ENCODE data around the gene NPS.

The NPS gene, protein sequence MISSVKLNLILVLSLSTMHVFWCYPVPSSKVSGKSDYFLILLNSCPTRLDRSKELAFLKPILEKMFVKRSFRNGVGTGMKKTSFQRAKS

DNA sequence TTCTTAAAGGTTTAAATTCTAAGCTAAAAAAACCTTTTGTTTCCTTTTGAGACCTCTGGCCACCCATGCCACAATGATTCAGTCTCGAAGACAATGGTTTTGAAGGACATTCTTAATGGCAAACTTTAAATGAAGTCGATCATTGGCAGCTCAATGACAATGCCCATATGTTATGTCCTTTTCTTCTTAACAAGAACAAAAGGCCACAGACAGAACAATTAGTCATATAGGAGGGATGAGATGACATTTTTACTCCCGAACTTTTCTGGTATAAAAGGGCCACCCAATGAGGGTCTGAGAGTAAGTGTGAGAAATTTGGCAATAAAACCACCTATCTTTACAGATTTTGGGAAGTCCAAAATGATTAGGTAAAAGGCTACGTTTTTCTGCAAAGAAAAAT lies at the start of gene NPS:
Gene NPS (plus strand): TSS at position 301 of the 400 bp plus-strand sequence. CDS start 60 bp downstream, at position 361.
- in situ Hi-C loops (cut with HindIII; ENCODE audit: low pct_unique_long_range_greater_than_20kb, low sequenced_read_pairs), result no loop called here
- no peak for DNase-seq (ENCODE audit: low read depth in 1 of 2, low spot score in 1 of 2)
- TF ChIP-seq JUND (IDR thresholded peaks at IDR 0.05; ENCODE audit: low read depth), result no peak

DNA sequence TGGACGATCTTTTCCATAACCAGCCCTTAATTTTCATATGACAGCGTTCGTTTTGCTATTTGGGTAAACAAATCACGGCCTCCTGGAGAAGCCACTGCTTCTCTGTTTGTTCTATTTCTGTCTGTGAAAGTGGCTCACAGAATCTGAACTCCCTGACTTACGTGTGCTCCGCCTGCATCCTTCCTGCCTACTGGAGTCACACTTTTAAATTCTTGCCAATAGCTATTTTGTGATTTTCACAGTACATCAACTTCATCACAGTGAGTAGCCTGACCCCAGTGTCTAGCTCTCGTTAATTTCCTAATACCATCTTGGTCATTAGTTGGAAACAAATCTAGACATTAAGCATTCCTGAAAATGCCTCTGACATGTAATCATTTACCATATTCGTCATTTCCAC lies 49.0 kb upstream of the NPS start:
- TF ChIP-seq JUND (IDR thresholded peaks at IDR 0.05; ENCODE audit: low read depth), result no peak
- DNase-seq (ENCODE audit: low read depth in 1 of 2, low spot score in 1 of 2), result no peak
- in situ Hi-C loops (cut with HindIII; ENCODE audit: low pct_unique_long_range_greater_than_20kb, low sequenced_read_pairs), result no loop called here

DNA sequence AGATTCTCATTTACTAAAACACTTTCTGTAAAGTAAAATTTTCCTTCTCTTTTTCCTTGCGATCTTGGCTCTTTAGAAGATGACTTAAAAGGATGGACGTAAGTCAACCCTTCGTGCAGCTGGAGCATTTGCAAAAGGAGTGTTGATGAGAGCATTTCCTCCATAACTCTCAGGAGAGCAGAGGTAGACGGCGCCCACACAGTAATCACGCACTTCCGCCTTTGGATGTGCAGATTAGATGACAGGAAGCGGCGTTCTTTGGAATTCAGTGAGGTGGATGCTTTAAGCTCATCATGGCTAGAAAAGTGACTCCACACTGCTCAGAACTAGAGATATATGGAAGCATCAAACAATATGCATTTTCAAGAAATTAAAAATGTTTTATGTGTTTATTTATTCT lies 43.0 kb upstream of the NPS start:
- DNase-seq (ENCODE audit: low read depth in 1 of 2, low spot score in 1 of 2), result no peak
- in situ Hi-C loops (cut with HindIII; ENCODE audit: low pct_unique_long_range_greater_than_20kb, low sequenced_read_pairs), result no loop called here
- no peak for TF ChIP-seq JUND (IDR thresholded peaks at IDR 0.05; ENCODE audit: low read depth)

DNA sequence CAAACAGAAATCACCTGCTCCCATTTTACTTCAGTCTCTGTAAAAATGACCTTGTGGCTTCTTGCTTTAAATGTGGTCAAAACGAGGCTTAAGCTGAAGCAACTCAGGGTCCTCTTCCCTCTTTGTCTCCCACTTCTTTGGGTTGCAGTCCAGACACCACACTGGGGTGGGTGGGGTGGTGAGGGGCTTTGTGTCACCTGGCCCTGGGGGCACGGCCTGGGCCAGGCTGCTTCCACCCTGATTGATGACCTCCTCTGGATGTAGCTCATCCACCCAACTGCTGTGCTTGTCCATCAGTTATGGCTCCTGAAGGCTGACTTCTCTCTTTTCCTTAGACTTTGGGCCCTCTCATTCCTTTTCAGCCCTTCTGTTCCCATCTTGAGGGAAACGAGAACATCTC lies 26.8 kb upstream of the NPS start:
- in situ Hi-C loops (cut with HindIII; ENCODE audit: low pct_unique_long_range_greater_than_20kb, low sequenced_read_pairs), result no loop called here
- TF ChIP-seq JUND (IDR thresholded peaks at IDR 0.05; ENCODE audit: low read depth), result no peak
- no peak for DNase-seq (ENCODE audit: low read depth in 1 of 2, low spot score in 1 of 2)

DNA sequence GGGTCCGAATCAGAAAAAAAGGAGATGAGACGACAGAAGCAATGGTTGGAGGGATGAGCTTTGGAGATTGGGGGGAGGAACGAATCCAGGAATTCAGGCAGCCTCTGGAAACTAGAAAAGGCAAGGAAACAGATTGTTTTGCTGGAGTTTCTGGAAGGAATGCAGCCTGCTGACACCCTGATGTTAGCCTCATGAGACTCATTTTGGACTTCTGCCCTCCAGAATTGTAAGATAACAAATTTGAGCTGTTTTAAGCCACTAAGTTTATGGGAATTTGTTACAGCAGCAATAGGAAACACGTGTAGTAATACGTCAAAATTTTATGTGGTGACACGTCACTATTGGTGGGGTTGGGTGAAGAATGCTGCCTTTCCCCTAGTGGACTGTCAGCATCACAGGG lies 25.6 kb upstream of the NPS start:
- in situ Hi-C loops (cut with HindIII; ENCODE audit: low pct_unique_long_range_greater_than_20kb, low sequenced_read_pairs), result no loop called here
- TF ChIP-seq JUND (IDR thresholded peaks at IDR 0.05; ENCODE audit: low read depth), result no peak
- DNase-seq (ENCODE audit: low read depth in 1 of 2, low spot score in 1 of 2), result no peak

DNA sequence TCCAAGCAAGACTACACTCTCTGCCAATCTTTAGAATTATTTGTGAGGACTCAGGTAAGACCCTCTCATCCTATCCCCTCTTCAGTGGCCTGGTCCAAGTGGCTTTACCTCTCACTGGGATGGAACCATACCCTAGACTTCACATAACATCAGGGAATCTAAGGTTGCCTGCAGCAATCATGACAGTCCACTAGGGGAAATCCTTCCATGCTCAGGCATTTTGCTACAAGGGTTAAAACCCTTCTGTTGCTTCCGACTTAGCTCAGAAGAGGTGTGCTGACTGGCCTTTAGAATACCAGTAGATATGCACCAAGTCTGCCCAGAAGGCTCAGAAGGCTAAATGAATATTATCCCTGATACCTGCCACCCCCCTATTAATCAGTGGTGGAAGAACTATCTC lies 24.9 kb upstream of the NPS start:
- no peak for DNase-seq (ENCODE audit: low read depth in 1 of 2, low spot score in 1 of 2)
- in situ Hi-C loops (cut with HindIII; ENCODE audit: low pct_unique_long_range_greater_than_20kb, low sequenced_read_pairs), result no loop called here
- no peak for TF ChIP-seq JUND (IDR thresholded peaks at IDR 0.05; ENCODE audit: low read depth)

DNA sequence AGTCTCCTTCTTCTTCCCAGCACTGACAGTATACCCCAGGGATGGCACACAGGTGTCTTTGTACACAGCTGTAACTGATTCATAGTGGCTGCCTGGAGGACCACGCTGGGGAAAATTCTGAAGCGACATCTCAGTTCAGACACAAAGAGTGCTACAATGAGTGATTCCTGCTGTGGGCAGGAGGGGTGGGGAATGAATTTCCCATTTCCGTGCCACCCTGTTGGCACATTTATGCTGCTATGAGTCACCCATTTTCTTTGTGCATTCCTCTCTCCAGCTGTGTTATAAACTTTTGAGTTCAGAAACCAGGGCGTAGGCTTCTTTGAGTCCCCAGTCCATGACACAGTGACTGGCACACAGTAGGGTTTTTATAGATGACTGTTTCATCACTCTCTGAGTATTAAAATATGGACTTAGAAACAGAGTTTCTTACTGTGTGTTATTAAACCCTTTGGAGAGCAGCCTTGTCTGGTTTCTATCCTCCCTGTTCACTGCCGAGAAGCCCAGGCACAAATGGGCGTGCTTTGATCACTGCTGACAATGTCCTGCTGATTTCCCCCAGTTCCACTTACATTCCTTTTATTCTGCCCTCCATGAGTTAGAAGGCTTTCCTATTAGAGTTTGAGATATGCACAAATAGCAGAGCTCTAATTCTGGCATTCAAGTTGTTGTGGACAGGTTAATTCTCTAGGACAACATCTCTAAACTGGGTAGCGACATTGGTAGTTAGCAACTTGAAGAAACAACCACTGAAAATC lies 24.0 kb upstream of the NPS start:
- no peak for TF ChIP-seq JUND (IDR thresholded peaks at IDR 0.05; ENCODE audit: low read depth)
- no peak for DNase-seq (ENCODE audit: low read depth in 1 of 2, low spot score in 1 of 2)
- in situ Hi-C loops (cut with HindIII; ENCODE audit: low pct_unique_long_range_greater_than_20kb, low sequenced_read_pairs), result no loop called here

DNA sequence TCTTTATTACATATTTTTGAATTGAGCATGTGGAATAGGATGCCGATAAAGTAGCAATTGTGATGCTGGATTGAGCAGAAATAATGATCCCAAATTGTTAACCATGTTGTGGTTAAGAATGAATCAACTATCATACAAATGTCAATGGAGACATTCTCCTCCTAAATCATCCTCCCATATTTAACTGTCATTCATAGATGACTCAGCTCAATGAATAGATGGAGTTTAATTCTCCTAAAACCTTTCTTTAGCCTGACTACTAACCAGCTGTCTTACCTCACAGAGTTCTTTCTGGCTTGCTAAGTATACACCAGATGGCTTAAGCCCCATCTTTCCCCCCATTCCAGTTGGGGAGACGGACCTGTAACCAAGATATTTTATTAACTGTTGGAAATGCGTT lies 23.4 kb upstream of the NPS start:
- in situ Hi-C loops (cut with HindIII; ENCODE audit: low pct_unique_long_range_greater_than_20kb, low sequenced_read_pairs), result no loop called here
- DNase-seq (ENCODE audit: low read depth in 1 of 2, low spot score in 1 of 2), result no peak
- no peak for TF ChIP-seq JUND (IDR thresholded peaks at IDR 0.05; ENCODE audit: low read depth)

DNA sequence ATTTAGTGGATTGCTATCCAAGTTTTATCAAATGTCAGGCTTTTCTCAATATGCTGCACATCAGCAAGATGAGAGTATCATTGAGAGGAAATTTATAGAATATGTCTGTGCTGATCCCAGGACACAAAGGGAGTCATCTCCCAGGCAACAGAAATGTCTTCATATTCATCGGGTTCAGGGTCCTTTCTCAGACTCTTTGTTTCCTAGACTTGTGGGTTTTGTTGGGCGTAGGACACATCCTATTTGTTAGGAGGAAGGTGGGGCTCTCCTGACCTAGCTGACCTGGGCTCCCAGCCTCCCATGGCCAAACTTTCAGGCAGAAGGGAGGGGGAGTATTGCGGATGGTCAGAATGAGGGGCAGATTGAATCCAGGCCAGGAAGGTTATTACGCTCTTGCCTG lies 22.9 kb upstream of the NPS start:
- in situ Hi-C loops (cut with HindIII; ENCODE audit: low pct_unique_long_range_greater_than_20kb, low sequenced_read_pairs), result no loop called here
- no peak for TF ChIP-seq JUND (IDR thresholded peaks at IDR 0.05; ENCODE audit: low read depth)
- DNase-seq (ENCODE audit: low read depth in 1 of 2, low spot score in 1 of 2), result no peak

DNA sequence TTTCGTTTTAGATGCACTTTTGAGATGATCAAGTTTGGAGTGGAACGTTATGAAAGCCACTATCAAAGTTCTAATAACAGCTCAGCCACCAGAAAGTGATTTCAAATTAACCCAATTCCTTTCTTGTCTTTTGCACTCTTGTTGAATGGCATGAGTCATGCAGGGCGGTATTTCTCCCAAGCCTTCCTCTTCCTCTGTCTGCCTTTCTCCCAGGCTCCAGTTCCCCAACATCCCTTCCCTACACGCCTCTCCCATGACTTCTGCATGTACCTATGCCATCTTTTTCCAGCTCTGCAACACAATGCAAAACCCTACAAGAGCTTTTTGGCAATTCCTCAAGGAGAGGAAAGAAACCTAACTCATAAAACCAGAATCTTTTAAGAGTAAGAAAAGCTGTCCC lies 21.8 kb upstream of the NPS start:
- in situ Hi-C loops (cut with HindIII; ENCODE audit: low pct_unique_long_range_greater_than_20kb, low sequenced_read_pairs), result no loop called here

DNA sequence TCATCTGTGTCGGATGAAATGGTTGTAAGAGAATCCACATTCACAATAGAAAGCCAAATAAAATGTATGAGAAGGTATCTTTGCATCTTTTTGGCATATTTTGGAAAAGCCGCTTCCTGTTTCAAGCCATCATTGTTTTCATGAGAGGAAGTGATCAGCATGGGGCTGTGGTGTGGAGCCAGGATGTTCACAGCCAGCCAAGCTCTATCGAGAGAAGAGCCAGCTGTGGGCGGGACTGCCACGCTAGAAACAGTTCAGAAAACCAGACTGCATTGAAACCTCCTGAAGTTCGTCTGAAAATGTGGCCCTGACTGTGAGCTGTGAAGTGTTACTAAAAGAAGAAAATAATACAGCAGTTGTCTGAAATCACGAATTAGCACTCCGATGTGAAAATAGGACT lies 21.2 kb upstream of the NPS start:
- in situ Hi-C loops (cut with HindIII; ENCODE audit: low pct_unique_long_range_greater_than_20kb, low sequenced_read_pairs), result no loop called here
- no peak for DNase-seq (ENCODE audit: low read depth in 1 of 2, low spot score in 1 of 2)

More for the DNA sequence above, 21.8 kb upstream of the NPS start:
- no peak for DNase-seq (ENCODE audit: low read depth in 1 of 2, low spot score in 1 of 2)
- no peak for TF ChIP-seq JUND (IDR thresholded peaks at IDR 0.05; ENCODE audit: low read depth)

DNA sequence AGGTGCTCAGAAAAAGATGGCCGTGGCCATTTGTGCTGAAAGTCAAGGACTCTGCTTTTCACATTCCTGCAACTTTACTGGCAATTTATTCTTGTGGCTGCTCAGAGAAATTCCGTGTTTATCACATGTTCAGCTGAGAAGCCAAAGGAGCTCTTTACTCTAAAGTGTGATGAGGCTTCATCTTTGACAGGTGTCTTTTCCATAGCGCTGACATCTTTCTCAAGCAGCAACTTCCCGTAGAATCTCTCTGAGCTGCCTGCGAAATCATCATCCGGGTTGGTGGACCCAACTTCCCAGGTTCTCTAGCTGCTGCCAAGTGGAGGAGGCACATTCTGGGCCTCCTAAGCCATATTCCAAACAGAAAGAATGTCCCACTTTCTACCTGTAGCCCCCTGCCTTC lies 16.9 kb upstream of the NPS start:
- in situ Hi-C loops (cut with HindIII; ENCODE audit: low pct_unique_long_range_greater_than_20kb, low sequenced_read_pairs), result no loop called here
- TF ChIP-seq JUND (IDR thresholded peaks at IDR 0.05; ENCODE audit: low read depth), result no peak
- no peak for DNase-seq (ENCODE audit: low read depth in 1 of 2, low spot score in 1 of 2)

More for the DNA sequence above, 21.2 kb upstream of the NPS start:
- TF ChIP-seq JUND (IDR thresholded peaks at IDR 0.05; ENCODE audit: low read depth), result no peak

DNA sequence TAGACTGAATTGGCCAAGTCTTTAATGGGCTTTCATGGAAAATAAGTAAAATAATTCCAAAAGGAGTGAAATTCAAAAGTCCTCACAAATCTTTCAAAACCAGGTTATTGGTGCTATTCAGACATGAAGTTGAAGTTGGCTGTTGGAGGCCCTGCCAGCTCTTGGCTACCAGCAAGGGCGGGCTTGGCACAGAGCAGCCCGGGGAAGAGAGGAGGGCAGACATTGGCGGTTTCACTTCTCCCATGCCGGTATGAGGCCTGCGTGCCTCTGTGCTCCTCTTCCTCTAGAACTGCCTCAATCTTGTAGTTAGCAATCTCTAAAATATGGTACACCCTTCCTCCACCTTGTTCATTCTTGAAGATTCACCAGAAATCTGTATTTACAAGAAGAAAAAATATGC lies 16.4 kb upstream of the NPS start:
- TF ChIP-seq JUND (IDR thresholded peaks at IDR 0.05; ENCODE audit: low read depth), result no peak
- in situ Hi-C loops (cut with HindIII; ENCODE audit: low pct_unique_long_range_greater_than_20kb, low sequenced_read_pairs), result no loop called here
- no peak for DNase-seq (ENCODE audit: low read depth in 1 of 2, low spot score in 1 of 2)

DNA sequence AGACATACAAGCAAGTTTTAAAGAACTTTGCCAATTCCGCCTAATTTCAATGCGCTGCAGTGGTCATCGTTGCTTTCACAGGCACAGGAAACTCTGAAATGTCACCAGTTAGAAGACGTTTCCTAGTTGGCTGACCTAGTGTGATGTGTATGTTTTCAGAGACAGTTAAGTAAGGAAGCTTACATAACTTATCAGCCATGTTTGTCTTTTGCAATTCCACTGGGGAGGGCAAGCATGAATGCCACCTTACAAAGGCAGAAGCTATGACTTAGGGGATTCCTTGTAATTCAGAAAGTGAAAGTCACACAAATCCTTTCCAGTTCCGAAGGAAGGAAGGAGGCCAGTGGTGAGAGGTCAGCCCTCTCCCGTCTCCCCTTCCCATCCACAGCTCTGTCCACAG lies 15.0 kb upstream of the NPS start:
- no peak for TF ChIP-seq JUND (IDR thresholded peaks at IDR 0.05; ENCODE audit: low read depth)
- no peak for DNase-seq (ENCODE audit: low read depth in 1 of 2, low spot score in 1 of 2)
- in situ Hi-C loops (cut with HindIII; ENCODE audit: low pct_unique_long_range_greater_than_20kb, low sequenced_read_pairs), result no loop called here
